T-helper 2 cell treated with Interferon-gamma antibody and Interleukin-4, amounts not matched to agents 100 ng/mL and 5 ng/mL, for 36 hours (primary cell): ENCODE data around the gene PCDHGB2. TPM values are rescaled to one million over a fixed set of nuclear protein-coding genes. Genes with fewer than 3 reads are reported as not detected.

ENCODE experiments used
- total RNA-seq: library from RNA; stranded (reverse); gene quantifications from 2 replicates; pipeline ENCODE4 v1.2.3, GENCODE V29; 2022

Gene PCDHGB2
- total RNA-seq, 1 donor from 2014 or later, result 0.93 TPM

Other genes with a start within 250 kb of the PCDHGB2 start
- not detected in 2 replicates for gene PCDHB4, start 238.2 kb upstream of the PCDHGB2 start, total RNA-seq
- not detected in 2 replicates for gene PCDHB5, start 224.8 kb upstream of the PCDHGB2 start, total RNA-seq
- not detected in 2 replicates for gene PCDHB6, start 209.9 kb upstream of the PCDHGB2 start, total RNA-seq
- not detected in 2 replicates for gene PCDHB7, start 187.3 kb upstream of the PCDHGB2 start, total RNA-seq
- gene PCDHB8, start 182.2 kb upstream of the PCDHGB2 start, total RNA-seq, result not detected in 2 replicates
- gene PCDHB16, start 177.6 kb upstream of the PCDHGB2 start, total RNA-seq, result not detected in 2 replicates
- gene PCDHB9, start 172.8 kb upstream of the PCDHGB2 start, total RNA-seq, result not detected in 2 replicates
- not detected in 2 replicates for gene PCDHB10, start 167.6 kb upstream of the PCDHGB2 start, total RNA-seq
- gene PCDHB11, start 160.4 kb upstream of the PCDHGB2 start, total RNA-seq, result not detected in 2 replicates
- not detected in 2 replicates for gene PCDHB12, start 151.3 kb upstream of the PCDHGB2 start, total RNA-seq
- gene PCDHB13, start 146.1 kb upstream of the PCDHGB2 start, total RNA-seq, result not detected in 2 replicates
- gene PCDHB14, start 136.7 kb upstream of the PCDHGB2 start, total RNA-seq, result not detected in 2 replicates
- gene PCDHB15, start 114.6 kb upstream of the PCDHGB2 start, total RNA-seq, result not detected in 2 replicates
- 0.25 and 0.59 TPM in 2 replicates for gene SLC25A2, start 55.9 kb upstream of the PCDHGB2 start, total RNA-seq
- gene TAF7, start 39.2 kb upstream of the PCDHGB2 start, total RNA-seq, result 60.8 and 64.9 TPM in 2 replicates
- 0.09 TPM in 2 replicates for gene PCDHGA1, start 29.5 kb upstream of the PCDHGB2 start, total RNA-seq
- 0.14 and 0.23 TPM in 2 replicates for gene PCDHGA2, start 21.2 kb upstream of the PCDHGB2 start, total RNA-seq
- gene PCDHGA3, start 16.2 kb upstream of the PCDHGB2 start, total RNA-seq, result 0.23 and 0.34 TPM in 2 replicates
- gene PCDHGB1, start 9.9 kb upstream of the PCDHGB2 start, total RNA-seq, result 0.18 and 0.20 TPM in 2 replicates
- 0.43 and 0.45 TPM in 2 replicates for gene PCDHGA4, start 5.0 kb upstream of the PCDHGB2 start, total RNA-seq
- gene PCDHGA5, start 4.2 kb downstream of the PCDHGB2 start, total RNA-seq, result 0.41 and 0.55 TPM in 2 replicates
- 0.59 and 0.93 TPM in 2 replicates for gene PCDHGB3, start 10.2 kb downstream of the PCDHGB2 start, total RNA-seq
- 0.57 and 0.70 TPM in 2 replicates for gene PCDHGA6, start 13.9 kb downstream of the PCDHGB2 start, total RNA-seq
- gene PCDHGA7, start 22.7 kb downstream of the PCDHGB2 start, total RNA-seq, result 0.30 TPM in 2 replicates
- 0.18 and 0.23 TPM in 2 replicates for gene PCDHGB4, start 27.7 kb downstream of the PCDHGB2 start, total RNA-seq
- 0.18 TPM in 2 replicates for gene PCDHGA8, start 32.6 kb downstream of the PCDHGB2 start, total RNA-seq
- 0.55 and 0.61 TPM in 2 replicates for gene PCDHGB5, start 38.0 kb downstream of the PCDHGB2 start, total RNA-seq
- 0.25 and 0.34 TPM in 2 replicates for gene PCDHGA9, start 42.8 kb downstream of the PCDHGB2 start, total RNA-seq
- 0.25 and 0.41 TPM in 2 replicates for gene PCDHGB6, start 48.0 kb downstream of the PCDHGB2 start, total RNA-seq
- gene PCDHGA10, start 53.0 kb downstream of the PCDHGB2 start, total RNA-seq, result 0.34 and 0.41 TPM in 2 replicates
- gene PCDHGB7, start 57.7 kb downstream of the PCDHGB2 start, total RNA-seq, result 0.20 and 0.39 TPM in 2 replicates
- gene PCDHGA11, start 61.1 kb downstream of the PCDHGB2 start, total RNA-seq, result 0.11 and 0.25 TPM in 2 replicates
- gene PCDHGA12, start 70.5 kb downstream of the PCDHGB2 start, total RNA-seq, result 0.16 and 0.18 TPM in 2 replicates
- 0.07 and 0.18 TPM in 2 replicates for gene PCDHGC3, start 116.0 kb downstream of the PCDHGB2 start, total RNA-seq
- 0.05 TPM in 1 of 2 replicates, not detected in the other for gene PCDHGC4, start 125.0 kb downstream of the PCDHGB2 start, total RNA-seq
- gene PCDHGC5, start 129.1 kb downstream of the PCDHGB2 start, total RNA-seq, result not detected in 2 replicates